ENCODE data around the gene RUFY4.

- TF ChIP-seq CTCF (IDR thresholded peaks at IDR 0.05) (no peak), POLR2A (IDR thresholded peaks at IDR 0.05) (no peak)
Measured at GRCh38 chr2:218060950-218061660, 7.9 kb upstream of the RUFY4 start.
